Eye (tissue), 1 donor: ENCODE data around the gene GRIN1.

Experiments used
- DNase-seq: peaks from one replicate; pipeline ENCODE4 v3.0.0-alpha.2; 2015

The GRIN1 gene

DNA sequence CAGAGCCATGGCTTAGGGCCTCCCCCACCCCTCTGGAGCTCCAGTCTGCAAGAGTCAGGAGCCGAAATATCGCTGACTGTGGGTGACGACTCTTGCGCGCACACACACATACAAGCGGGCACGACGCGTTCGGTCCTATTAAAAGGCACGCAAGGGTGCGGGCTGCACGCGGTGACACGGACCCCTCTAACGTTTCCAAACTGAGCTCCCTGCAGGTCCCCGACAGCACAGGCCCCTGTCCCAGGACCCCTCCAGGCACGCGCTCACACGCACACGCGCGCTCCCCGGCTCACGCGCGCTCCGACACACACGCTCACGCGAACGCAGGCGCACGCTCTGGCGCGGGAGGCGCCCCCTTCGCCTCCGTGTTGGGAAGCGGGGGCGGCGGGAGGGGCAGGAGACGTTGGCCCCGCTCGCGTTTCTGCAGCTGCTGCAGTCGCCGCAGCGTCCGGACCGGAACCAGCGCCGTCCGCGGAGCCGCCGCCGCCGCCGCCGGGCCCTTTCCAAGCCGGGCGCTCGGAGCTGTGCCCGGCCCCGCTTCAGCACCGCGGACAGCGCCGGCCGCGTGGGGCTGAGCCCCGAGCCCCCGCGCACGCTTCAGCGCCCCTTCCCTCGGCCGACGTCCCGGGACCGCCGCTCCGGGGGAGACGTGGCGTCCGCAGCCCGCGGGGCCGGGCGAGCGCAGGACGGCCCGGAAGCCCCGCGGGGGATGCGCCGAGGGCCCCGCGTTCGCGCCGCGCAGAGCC is at the start of gene GRIN1:
GRIN1 (plus strand) TSS at position 433 of the 746 bp plus-strand sequence. CDS start 333 bp downstream, outside the sequence.
- DNase-seq = peak; percentile 66

DNA sequence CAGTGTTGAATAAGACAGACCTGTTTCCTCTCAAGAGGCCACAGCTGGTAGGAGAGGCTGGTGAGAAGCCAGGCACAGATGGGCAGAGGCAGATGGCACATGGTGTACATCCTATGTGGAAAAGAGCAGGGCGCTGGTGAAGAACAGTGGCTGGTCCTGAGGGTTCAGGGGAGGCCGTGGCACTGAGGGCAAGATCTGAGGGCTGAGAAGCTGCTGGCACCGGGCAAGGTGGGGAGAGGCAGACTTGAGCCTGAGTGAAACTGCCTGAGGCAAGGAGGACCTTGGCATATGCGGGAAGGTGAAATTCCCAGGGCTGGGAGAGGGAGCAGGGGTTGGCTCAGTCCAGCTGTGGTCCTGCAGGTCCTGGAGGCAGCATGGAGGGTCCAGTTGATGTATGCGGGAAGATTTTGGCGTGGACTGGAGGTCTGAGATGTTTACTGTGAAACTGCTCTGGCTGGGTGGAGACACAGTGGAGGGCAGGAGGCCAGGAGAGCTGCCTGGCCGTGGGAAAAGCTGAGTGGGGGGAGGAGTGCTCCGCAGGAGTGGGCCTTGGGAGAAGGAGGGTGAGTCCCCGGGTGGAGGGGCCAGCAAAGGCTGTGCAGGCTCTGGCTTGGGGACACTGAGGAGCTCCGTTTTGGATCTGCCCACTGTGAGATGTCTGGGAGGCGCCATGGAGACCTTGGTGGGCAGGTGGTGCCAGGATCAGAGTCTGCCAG is 49.6 kb upstream of the GRIN1 start:
- no peak for DNase-seq

DNA sequence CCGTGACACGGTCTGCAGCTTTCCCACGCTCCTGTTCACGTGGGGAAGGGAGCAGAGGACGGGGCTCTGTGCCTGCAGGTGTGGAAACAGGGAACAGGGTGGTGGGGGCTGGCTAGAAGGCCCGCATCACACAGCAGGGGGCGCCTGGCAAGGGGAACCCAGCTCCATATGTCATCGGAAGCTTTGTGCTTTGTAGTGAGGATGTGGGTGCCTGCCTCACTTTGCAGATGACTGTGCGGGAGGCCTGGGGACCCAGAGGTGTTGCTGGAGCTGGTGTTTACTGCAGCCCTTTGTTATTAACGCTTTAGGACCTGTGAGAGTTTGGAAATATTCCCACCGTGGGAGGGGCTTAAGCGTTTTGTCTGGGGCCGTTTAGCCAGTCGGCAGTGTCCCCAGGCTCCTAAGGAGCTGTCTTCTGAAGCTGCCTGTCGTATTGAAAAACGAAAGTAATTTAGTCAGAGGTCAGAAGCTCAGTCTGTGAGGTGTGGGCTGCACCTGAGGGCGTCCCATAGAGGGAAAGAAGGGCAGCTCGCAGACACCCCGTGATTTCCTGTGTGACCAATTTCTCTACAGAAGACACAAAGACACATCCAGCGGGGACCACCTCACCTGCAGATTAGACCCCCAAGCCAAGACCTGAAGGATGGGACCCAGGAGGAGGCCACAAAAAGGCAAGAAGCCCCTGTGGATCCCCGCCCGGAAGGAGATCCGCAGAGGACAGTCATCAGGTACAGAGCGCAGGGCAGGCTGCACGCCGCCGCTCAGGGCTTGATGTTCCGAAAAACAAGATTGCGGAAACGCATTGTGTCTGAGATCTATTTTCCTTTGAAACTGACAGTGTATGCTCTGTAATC is 43.1 kb upstream of the GRIN1 start:
- DNase-seq = no peak

DNA sequence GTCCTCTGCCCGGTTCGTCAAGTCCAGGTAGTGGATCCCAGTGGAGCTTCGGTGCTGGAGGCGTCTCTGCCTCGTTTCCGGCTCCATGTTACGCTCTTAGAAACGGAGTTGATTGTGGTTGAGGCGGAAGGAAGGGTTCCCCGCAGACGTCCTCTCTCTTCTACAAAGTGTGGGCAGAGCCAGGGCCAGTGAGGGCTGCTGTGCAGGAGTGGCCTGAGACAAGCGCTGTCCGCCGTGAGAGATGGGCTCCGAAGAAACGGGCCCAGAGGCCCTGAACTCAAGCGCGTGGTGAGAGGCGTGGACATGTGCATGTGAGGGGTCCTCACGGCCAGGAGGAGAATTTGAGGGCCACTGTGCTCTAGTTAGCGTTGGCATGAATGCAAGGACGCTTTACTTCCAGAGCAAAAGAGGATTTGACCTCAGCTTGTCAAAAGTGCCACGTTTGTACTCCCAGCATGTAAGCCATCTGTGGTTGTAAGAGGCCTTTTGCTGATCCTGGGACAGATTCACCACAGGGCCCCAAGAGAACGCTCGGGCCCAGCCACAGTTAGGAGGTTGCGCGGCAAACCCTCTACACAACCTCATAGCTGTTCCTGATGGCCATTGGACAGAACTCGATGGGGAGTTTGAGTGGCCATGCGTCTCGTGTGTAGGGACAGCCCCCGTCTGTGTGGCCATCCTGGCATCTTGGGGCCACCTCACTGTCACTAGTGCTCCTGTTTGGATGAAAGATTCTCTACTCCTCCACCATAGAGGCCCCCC is 42.0 kb upstream of the GRIN1 start:
- DNase-seq = no peak

DNA sequence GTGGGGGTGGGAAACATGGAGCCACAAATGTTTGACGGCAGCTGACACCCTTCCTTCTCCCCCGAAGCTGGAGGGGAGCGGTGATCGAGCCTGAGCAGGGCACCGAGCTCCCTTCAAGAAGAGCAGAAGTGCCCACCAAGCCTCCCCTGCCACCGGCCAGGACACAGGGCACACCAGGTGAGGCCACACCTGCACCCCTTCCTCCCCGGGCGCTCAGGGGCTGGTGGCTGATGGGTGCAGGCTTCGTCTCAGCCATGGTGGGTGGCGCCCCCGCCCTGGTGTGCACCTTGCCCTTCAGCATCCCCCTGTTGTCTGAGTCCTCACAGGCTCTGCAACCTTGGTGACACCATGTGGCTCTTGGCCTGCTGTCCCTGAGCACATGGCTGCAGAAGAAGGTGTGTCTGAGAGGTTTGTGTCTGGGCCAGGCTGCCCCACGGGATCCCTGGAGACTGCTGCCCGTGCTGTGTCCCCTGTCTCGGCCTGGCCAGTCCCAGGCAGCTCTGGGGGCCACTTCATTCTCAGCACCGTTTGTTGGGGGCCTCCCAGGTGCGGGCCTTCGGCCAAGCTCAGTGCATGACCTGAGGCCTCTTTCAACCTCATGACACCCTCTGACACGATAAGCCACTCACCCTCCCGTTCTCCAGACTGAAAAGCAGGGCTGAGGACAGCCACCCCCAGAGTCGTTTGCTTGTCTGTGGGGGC is 41.0 kb upstream of the GRIN1 start:
- DNase-seq = no peak

DNA sequence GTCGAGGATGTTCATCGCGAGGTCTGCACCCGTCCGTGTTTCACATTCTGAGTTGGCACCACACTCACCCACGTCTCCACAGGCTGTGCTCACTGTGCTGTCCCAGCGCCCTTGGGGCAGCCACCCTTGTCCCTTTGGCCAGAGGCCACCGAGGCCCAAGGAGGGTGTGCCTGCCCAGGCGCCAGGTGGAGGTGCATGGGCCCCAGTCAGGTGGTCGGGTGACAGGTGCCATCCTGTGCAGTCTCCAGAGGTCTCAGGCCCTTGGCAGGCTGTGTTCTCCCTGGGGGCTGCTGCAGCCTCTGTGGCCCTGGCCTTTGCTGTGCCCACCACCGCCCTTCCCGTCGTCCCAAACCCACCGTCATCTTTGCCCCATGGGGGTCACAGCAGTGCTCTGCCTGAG is 39.7 kb upstream of the GRIN1 start:
- no peak for DNase-seq

DNA sequence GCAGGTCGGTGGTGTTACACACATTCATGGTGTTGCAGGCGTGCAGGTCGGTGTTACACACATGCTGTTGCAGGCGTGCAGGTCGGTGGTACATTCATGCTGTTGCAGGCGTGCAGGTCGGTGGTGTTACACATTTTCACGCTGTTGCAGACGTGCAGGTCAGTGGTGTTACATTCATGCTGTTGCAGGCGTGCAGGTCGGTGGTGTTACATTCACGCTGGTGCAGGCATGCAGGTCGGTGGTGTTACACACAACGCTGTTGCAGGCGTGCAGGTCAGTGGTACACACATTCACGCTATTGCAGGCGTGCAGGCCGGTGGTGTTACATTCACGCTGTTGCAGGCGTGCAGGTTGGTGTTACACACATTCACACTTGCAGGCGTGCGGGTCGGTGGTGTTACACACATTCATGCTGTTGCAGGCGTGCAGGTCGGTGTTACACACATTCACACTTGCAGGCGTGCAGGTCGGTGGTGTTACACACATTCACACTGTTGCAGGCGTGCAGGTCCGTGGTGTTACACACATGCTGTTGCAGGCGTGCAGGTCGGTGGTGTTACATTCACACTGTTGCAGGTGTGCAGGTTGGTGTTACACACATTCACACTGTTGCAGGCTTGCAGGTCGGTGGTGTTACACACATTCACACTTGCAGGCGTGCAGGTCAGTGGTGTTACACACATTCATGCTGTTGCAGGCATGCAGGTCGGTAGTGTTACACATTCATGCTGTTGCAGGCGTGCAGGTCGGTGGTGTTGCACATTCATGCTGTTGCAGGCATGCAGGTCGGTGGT is 35.6 kb upstream of the GRIN1 start:
- DNase-seq = no peak

DNA sequence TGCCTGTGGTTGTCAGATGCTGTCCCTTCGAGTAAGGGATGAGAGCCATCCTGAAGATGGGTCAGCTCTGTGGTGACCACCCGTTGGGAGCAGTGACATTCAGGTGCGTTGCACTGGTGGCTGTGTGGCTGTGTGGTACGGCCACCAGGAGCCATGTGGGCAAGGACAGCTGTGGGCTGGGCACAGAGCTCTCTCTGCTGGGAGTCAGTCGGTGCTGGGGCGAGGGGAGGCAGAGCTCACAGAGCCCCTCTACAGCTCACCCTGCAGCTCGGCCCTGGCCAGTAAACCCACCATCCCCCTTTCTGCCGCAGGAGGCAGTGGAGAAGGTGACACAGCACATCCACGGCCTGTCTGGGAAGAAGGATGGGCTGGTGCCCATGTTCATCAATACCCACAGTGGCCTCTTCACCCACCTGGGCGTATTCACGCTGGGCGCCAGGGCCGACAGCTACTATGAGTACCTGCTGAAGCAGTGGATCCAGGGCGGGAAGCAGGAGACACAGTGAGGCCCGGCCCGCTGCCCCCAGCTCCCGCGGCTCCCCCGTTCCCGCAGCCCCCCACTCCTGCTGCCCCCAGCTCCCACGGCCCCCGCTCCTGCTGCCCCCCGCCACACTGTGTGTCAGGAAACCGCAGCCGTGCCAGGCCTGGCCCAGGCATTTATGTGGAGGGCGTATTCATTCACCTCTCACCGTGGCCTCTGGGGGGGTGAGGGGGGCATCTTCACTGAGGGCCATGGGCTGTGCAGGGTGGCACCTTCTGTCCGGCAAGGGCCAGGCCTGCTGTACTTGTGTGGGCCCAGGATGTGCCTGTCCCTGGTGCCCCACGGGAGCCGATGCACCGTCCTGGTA is 32.9 kb upstream of the GRIN1 start:
- DNase-seq = no peak

DNA sequence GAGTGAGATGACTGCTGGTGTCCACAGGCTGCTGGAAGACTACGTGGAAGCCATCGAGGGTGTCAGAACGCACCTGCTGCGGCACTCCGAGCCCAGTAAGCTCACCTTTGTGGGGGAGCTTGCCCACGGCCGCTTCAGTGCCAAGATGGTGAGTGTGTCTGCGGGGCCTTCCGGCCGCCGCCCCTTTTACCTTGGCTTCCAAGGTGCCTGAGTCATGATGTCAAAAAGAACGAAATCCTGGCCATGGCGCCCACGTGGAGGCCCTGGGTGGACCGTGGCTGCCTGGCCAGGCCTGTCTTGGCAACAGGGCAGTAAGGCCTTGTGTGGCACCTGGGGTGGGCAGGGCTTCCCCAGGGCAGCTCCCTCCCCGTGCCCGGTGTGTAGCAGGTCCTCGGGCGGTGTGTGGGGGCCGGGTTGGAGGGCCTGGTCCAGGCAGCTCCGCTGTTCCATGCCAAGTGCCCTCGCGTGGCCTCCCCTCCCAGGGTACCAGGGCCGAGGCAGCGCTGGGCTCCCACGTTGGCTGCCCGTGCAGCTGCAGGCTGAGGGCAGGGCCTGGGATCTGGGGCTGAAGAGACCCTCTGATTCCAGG is 32.2 kb upstream of the GRIN1 start:
- no peak for DNase-seq

DNA sequence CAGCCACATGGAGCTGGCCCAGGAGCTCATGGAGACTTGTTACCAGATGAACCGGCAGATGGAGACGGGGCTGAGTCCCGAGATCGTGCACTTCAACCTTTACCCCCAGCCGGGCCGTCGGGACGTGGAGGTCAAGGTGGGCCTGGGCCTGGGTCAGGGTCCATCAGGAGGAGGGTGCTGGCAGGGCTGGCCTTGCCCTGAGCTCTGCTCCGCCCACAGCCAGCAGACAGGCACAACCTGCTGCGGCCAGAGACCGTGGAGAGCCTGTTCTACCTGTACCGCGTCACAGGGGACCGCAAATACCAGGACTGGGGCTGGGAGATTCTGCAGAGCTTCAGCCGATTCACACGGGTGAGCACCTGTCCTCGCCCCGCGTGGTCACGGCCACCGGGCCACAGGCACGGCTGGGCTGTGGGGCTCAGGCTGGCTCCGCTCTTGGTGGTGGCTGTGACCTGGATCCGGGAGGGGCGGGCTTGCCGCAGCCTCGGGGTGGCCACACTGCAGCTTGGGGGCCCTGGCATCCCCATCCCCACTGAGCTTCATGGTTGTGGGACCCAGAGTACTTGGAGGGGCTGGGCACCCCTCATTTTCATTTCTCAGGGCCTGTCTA is 31.5 kb upstream of the GRIN1 start:
- no peak for DNase-seq

DNA sequence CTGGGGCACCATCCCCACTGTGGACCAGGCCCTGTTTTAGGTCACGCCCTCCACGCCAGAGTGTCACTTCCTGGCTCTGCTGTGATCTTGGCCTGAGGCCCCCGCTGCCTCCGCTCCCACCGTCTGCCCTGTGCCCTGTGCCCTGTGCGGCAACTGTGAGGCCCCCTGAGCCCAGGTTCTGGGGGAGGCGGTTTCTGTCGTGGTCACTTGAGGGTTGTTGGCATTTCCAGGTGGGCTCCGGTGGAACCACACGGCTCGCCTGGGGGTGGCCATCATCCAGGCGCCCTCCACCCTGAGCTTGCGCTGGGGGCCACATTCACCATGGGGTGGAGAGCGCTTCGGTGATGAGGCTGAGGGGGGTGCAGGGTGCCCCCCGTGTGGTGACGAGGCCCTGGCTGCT is 31.0 kb upstream of the GRIN1 start:
- no peak for DNase-seq

DNA sequence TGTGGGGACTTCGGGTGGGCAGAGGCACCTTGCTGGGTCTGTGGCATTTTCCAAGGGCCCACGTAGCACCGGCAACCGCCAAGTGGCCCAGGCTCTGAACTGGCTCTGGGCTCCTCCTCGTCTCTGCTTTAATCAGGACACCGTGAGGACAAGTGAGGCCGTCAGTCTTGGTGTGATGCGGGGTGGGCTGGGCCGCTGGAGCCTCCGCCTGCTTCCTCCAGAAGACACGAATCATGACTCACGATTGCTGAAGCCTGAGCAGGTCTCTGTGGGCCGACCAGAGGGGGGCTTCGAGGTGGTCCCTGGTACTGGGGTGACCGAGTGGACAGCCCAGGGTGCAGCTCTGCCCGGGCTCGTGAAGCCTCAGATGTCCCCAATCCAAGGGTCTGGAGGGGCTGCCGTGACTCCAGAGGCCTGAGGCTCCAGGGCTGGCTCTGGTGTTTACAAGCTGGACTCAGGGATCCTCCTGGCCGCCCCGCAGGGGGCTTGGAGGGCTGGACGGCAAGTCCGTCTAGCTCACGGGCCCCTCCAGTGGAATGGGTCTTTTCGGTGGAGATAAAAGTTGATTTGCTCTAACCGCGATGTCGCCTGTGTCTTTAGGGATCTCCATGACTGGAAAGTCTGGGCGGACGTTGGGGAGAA is 30.2 kb upstream of the GRIN1 start:
- DNase-seq = no peak

DNA sequence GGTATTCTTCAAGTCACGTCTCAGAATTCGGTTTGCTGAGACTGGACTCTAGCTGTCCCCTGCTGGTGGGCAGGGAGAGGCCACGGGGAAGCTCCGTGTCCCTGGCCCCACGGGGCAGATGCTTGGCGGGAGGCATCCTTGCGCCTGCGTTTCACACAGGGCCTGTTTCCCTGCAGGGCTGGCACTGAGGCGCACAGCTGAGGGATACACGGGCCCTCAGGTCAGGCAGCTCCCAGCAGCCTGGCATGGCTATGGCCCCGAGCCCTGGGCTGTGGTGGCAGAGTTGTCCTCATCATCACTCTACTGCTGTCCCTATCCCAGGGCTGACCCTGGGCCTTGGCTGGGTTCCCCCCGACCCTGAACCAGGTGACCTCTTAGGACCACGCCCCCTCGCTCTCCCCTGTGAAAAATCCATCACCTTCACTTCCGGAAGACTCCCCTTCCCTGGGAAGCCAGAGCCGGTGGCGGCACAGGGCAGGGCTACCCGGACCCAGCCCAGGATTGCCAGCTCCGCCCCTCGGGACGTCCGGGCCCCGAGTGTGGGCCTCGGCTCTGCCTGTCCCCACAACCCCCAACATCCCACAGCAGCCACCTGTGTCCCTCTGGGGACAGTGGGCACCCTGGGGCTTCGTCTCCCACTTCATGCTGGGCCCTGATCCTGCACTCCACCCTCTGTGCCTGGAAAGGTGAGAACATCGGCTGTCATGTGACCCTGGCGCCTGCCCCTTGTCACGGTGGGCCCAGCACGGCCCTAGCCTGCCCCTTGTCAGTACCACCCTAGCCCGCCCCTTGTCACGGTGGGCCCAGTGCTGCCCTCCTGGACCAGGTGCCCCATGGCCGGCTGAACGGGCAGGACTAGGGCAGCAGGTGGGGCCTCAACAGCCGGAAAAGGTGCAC is 29.5 kb upstream of the GRIN1 start:
- no peak for DNase-seq

DNA sequence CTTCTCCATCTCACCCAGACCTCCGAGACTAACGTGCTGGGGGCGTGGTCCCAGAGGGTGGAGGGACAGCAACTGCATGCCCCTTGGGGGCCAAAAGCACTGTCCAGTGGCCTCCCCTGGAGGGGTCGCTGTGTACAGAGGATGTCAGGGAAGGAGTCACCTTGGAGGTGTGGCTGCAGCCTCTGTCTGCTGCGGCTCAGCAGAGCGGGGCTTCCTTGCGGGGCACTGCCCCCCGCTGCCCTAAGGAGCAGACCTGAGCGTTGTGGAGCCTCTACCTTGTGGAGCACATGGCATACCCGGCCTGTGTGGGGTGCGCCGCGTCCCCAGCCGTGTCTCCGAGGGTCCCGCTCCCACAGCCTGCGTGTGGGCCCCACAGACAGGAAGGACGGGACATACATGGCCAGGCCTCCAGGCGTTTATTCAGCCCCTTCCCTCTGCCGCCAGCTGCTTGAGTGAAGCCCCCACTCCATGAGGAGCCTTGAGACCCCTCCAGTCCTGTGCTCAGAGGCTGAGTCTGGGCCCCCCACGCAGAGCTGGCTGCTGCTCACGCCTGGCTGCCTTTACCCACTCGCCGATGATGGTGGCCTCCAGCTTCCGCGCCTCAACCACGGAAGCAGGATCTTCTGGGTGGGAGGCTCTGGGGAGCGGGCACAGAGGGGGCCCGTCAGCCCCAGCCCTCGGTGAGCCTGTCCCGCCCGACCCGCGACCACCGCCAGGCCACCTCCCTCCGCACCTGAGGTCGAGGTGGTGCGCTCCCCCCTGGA is 28.6 kb upstream of the GRIN1 start:
- no peak for DNase-seq

DNA sequence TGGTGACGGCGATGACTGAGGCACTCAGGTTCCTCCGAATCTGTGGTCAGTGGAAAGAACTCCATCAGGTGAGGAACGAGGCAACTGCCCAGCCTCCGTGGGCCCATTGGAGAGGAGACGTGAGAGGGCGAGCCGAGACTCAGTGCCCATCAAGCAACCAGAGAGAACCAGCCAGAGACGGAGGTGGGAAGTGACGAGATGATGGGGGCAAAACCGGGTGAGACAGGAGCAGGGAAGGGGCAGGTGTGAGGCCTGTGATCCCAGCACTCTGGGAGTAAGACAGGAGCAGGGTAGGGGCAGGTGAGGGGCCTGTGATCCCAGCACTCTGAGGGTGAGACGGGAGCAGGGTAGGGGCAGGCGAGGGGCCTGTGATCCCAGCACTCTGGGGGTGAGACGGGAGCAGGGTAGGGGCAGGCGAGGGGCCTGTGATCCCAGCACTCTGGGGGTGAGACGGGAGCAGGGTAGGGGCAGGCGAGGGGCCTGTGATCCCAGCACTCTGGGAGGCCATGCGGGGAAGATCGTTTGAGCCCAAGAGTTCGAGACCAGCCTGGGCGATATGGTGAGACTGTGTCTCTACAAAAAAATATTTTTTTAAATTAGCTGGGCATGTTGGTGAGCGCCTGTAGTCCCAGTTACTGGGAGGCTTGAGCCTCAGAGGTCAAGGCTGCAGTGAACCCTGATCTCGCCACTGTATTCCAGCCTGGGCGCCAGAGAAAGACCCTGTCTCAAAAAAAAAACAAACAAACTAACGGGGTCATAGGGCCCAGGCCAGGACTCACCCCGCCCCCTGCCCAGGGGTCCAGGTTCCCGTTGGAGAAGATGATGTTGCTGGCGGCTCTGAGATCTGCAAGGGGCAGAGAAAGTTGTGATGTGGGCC is 27.8 kb upstream of the GRIN1 start:
- DNase-seq = no peak
